ENCODE data around the gene COL5A1.
"Not testable (repeated sequence)": the region's sequence is repeated elsewhere in the genome, so short reads cannot be mapped to it uniquely, and the experiment has no call there.

Gene COL5A1

GRCh38 chr9:134707031-134707680 lies 65.6 kb downstream of the COL5A1 start:
- no peak for ATAC-seq (replicated peaks; ENCODE audit: extremely low read depth, poor library complexity, severe bottlenecking)
- Mint-ChIP-seq H3K4me3 (no peak overlapping the region), H3K9me3 (no peaks in the 10 kb centered on the region), H3K4me1 (no peaks in the 10 kb centered on the region), H3K36me3 (ENCODE audit: insufficient read depth) (no peaks in the 10 kb centered on the region), H3K27ac (ENCODE audit: low read depth) (no peak overlapping the region), H3K27me3 (peaks cover 18% of the 10 kb centered on the region)
- DNase-seq (ENCODE audit: low spot score in 2 of 2): no peak

- H3K27me3 Mint-ChIP-seq: peaks cover 18% of the 10 kb centered on the region
These were observed 66.4 kb downstream of the COL5A1 start for GRCh38 chr9:134707731-134708671.

GRCh38 chr9:134708672-134709038 lies 67.1 kb downstream of the COL5A1 start:
- no peaks in the 10 kb centered on the region for H3K4me1 Mint-ChIP-seq
- peaks cover 18% of the 10 kb centered on the region for H3K27me3 Mint-ChIP-seq
- no peaks in the 10 kb centered on the region for H3K9me3 Mint-ChIP-seq
- H3K27ac Mint-ChIP-seq (ENCODE audit: low read depth): no peak overlapping the region
- no peaks in the 10 kb centered on the region for H3K36me3 Mint-ChIP-seq (ENCODE audit: insufficient read depth)
- no peak for ATAC-seq (replicated peaks; ENCODE audit: extremely low read depth, poor library complexity, severe bottlenecking)
- H3K4me3 Mint-ChIP-seq: no peak overlapping the region
- DNase-seq (ENCODE audit: low spot score in 2 of 2): no peak

More at GRCh38 chr9:134707731-134708671, 66.4 kb downstream of the COL5A1 start:
- Mint-ChIP-seq H3K36me3 (ENCODE audit: insufficient read depth) (no peaks in the 10 kb centered on the region), H3K4me3 (no peak overlapping the region), H3K9me3 (no peaks in the 10 kb centered on the region), H3K4me1 (no peaks in the 10 kb centered on the region), H3K27ac (ENCODE audit: low read depth) (no peak overlapping the region)
- no peak for DNase-seq (ENCODE audit: low spot score in 2 of 2)
- no peak for ATAC-seq (replicated peaks; ENCODE audit: extremely low read depth, poor library complexity, severe bottlenecking)

GRCh38 chr9:134709512-134710270 lies 68.1 kb downstream of the COL5A1 start:
- no peaks in the 10 kb centered on the region for H3K4me1 Mint-ChIP-seq
- peak overlapping the region; percentile 62 for H3K27ac Mint-ChIP-seq (ENCODE audit: low read depth)
- DNase-seq (ENCODE audit: low spot score in 2 of 2) (no peak), ATAC-seq (replicated peaks; ENCODE audit: extremely low read depth, poor library complexity, severe bottlenecking) (no peak)
- H3K4me3 Mint-ChIP-seq: no peak overlapping the region
- H3K9me3 Mint-ChIP-seq: peaks cover 7% of the 10 kb centered on the region
- no peaks in the 10 kb centered on the region for H3K36me3 Mint-ChIP-seq (ENCODE audit: insufficient read depth)
- H3K27me3 Mint-ChIP-seq: peaks cover 16% of the 10 kb centered on the region

GRCh38 chr9:134710271-134710540 lies 68.6 kb downstream of the COL5A1 start:
- no peak for DNase-seq (ENCODE audit: low spot score in 2 of 2)
- no peak for ATAC-seq (replicated peaks; ENCODE audit: extremely low read depth, poor library complexity, severe bottlenecking)
- Mint-ChIP-seq H3K4me3 (no peak overlapping the region), H3K9me3 (peaks cover 7% of the 10 kb centered on the region), H3K36me3 (ENCODE audit: insufficient read depth) (no peaks in the 10 kb centered on the region), H3K27ac (ENCODE audit: low read depth) (peak overlapping the region; percentile 62), H3K27me3 (peaks cover 11% of the 10 kb centered on the region), H3K4me1 (no peaks in the 10 kb centered on the region)

GRCh38 chr9:134710901-134711300 lies 69.3 kb downstream of the COL5A1 start:
- ATAC-seq (replicated peaks; ENCODE audit: extremely low read depth, poor library complexity, severe bottlenecking) (no peak), DNase-seq (ENCODE audit: low spot score in 2 of 2) (no peak)
- H3K4me1 Mint-ChIP-seq: no peaks in the 10 kb centered on the region
- peaks cover 4% of the 10 kb centered on the region for H3K27me3 Mint-ChIP-seq
- no peak overlapping the region for H3K27ac Mint-ChIP-seq (ENCODE audit: low read depth)
- H3K36me3 Mint-ChIP-seq (ENCODE audit: insufficient read depth): no peaks in the 10 kb centered on the region
- H3K9me3 Mint-ChIP-seq: peaks cover 7% of the 10 kb centered on the region
- H3K4me3 Mint-ChIP-seq: no peak overlapping the region

GRCh38 chr9:134712243-134712642 lies 70.6 kb downstream of the COL5A1 start:
- H3K27ac Mint-ChIP-seq (ENCODE audit: low read depth): peak overlapping the region; percentile 82
- H3K9me3 Mint-ChIP-seq: peaks cover 7% of the 10 kb centered on the region
- no peaks in the 10 kb centered on the region for H3K36me3 Mint-ChIP-seq (ENCODE audit: insufficient read depth)
- H3K4me1 Mint-ChIP-seq: no peaks in the 10 kb centered on the region
- H3K27me3 Mint-ChIP-seq: no peaks in the 10 kb centered on the region
- H3K4me3 Mint-ChIP-seq: no peak overlapping the region
- DNase-seq (ENCODE audit: low spot score in 2 of 2) (no peak), ATAC-seq (replicated peaks; ENCODE audit: extremely low read depth, poor library complexity, severe bottlenecking) (no peak)

- no peaks in the 10 kb centered on the region for H3K27me3 Mint-ChIP-seq
- no peaks in the 10 kb centered on the region for H3K36me3 Mint-ChIP-seq (ENCODE audit: insufficient read depth)
- H3K4me1 Mint-ChIP-seq: no peaks in the 10 kb centered on the region
- peak overlapping the region; percentile 82 for H3K27ac Mint-ChIP-seq (ENCODE audit: low read depth)
- ATAC-seq (replicated peaks; ENCODE audit: extremely low read depth, poor library complexity, severe bottlenecking): no peak
- H3K4me3 Mint-ChIP-seq: no peak overlapping the region
- DNase-seq (ENCODE audit: low spot score in 2 of 2): no peak
- H3K9me3 Mint-ChIP-seq: peaks cover 7% of the 10 kb centered on the region
These were observed 71.3 kb downstream of the COL5A1 start for GRCh38 chr9:134712926-134713325.

- H3K36me3 Mint-ChIP-seq (ENCODE audit: insufficient read depth); H3K27me3 Mint-ChIP-seq; DNase-seq (ENCODE audit: low spot score in 2 of 2); H3K9me3 Mint-ChIP-seq; H3K4me1 Mint-ChIP-seq; H3K27ac Mint-ChIP-seq (ENCODE audit: low read depth); H3K4me3 Mint-ChIP-seq; ATAC-seq (replicated peaks; ENCODE audit: extremely low read depth, poor library complexity, severe bottlenecking): not testable (repeated sequence)
These were observed 73.9 kb downstream of the COL5A1 start for GRCh38 chr9:134715536-134715935.

- no peaks in the 10 kb centered on the region for H3K27me3 Mint-ChIP-seq
- H3K27ac Mint-ChIP-seq (ENCODE audit: low read depth): no peak overlapping the region
- H3K36me3 Mint-ChIP-seq (ENCODE audit: insufficient read depth): no peaks in the 10 kb centered on the region
- H3K4me1 Mint-ChIP-seq: no peaks in the 10 kb centered on the region
- no peak for DNase-seq (ENCODE audit: low spot score in 2 of 2)
- H3K4me3 Mint-ChIP-seq: no peak overlapping the region
- H3K9me3 Mint-ChIP-seq: peaks cover 7% of the 10 kb centered on the region
- no peak for ATAC-seq (replicated peaks; ENCODE audit: extremely low read depth, poor library complexity, severe bottlenecking)
These were observed 74.5 kb downstream of the COL5A1 start for GRCh38 chr9:134716067-134716466.

GRCh38 chr9:134717056-134717455 lies 75.5 kb downstream of the COL5A1 start:
- no peak overlapping the region for H3K4me3 Mint-ChIP-seq
- no peaks in the 10 kb centered on the region for H3K27me3 Mint-ChIP-seq
- ATAC-seq (replicated peaks; ENCODE audit: extremely low read depth, poor library complexity, severe bottlenecking) (no peak), DNase-seq (ENCODE audit: low spot score in 2 of 2) (no peak)
- peaks cover 7% of the 10 kb centered on the region for H3K9me3 Mint-ChIP-seq
- H3K4me1 Mint-ChIP-seq: no peaks in the 10 kb centered on the region
- no peaks in the 10 kb centered on the region for H3K36me3 Mint-ChIP-seq (ENCODE audit: insufficient read depth)
- no peak overlapping the region for H3K27ac Mint-ChIP-seq (ENCODE audit: low read depth)

- Mint-ChIP-seq H3K4me1 (no peaks in the 10 kb centered on the region), H3K36me3 (ENCODE audit: insufficient read depth) (no peaks in the 10 kb centered on the region), H3K4me3 (no peak overlapping the region), H3K27ac (ENCODE audit: low read depth) (no peak overlapping the region), H3K27me3 (peaks cover 10% of the 10 kb centered on the region), H3K9me3 (peaks cover 7% of the 10 kb centered on the region)
- ATAC-seq (replicated peaks; ENCODE audit: extremely low read depth, poor library complexity, severe bottlenecking): no peak
- DNase-seq (ENCODE audit: low spot score in 2 of 2): no peak
These were observed 76.5 kb downstream of the COL5A1 start for GRCh38 chr9:134717924-134718645.

Measured in central memory CD8-positive, alpha-beta T cell (primary cell).